ENCODE results near the gene SRP68. TPM values are rescaled to one million over a fixed set of nuclear protein-coding genes. Genes with fewer than 3 reads are reported as not detected.

Gene SRP68
- polyA plus RNA-seq (2011; rRNA removed) (62.6 and 70.8 TPM in 2 replicates), polyA minus RNA-seq (2011; rRNA and poly(A)+ RNA removed) (31.1 and 37.3 TPM in 2 replicates)

DNA sequence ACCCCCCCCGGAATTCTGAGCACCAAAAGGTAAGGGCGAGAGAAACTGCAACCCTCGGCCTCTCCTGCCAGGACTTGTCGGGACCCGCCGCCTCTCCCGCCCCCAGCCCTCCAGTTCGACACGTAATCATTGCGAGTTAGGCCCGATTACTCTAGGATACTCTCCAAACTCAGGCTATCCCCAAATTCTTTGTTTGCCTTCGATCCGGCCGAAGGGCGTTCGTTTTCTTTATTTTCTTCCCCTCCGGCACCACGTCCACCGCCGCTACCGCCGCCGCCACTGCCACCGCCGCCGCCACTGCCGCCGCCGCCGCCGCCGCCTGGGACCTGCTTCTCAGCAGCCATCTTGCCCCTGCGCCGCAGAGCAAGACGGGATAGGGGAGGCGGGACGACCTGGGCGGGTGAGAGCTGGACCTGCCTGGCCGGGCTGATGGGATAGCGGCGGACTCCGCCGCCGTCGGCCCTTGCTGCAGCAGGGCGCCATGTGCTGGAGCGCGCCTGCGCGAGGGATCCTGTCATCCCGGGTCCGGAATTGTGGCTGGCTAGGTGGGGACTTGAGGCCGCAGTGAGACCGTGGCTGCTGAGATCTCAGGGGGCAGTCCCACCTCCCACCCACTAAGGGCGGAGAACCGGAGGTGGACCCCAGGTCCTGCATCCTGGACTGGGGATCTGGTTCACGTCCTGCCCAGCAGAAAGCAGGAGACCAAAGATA is at the start of gene SRP68:
SRP68 (minus strand) TSS at position 370 of the 711 bp plus-strand sequence; CDS start at position 344, 26 bp downstream.
- ChIA-PET POLR2A (interaction anchor here (0.5 kb wide), 1 partner anchor 287 kb away, joined by 12 read pairs; no protein-coding TSS in a partner anchor), CTCF (interaction anchor here (0.8 kb wide), 1 partner anchor 23 kb away, joined by 3 read pairs; no protein-coding TSS in a partner anchor)
- TF ChIP-seq, protein P1, sequence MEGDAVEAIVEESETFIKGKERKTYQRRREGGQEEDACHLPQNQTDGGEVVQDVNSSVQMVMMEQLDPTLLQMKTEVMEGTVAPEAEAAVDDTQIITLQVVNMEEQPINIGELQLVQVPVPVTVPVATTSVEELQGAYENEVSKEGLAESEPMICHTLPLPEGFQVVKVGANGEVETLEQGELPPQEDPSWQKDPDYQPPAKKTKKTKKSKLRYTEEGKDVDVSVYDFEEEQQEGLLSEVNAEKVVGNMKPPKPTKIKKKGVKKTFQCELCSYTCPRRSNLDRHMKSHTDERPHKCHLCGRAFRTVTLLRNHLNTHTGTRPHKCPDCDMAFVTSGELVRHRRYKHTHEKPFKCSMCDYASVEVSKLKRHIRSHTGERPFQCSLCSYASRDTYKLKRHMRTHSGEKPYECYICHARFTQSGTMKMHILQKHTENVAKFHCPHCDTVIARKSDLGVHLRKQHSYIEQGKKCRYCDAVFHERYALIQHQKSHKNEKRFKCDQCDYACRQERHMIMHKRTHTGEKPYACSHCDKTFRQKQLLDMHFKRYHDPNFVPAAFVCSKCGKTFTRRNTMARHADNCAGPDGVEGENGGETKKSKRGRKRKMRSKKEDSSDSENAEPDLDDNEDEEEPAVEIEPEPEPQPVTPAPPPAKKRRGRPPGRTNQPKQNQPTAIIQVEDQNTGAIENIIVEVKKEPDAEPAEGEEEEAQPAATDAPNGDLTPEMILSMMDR (IDR thresholded peaks at IDR 0.05; ENCODE audit: insufficient read depth, low read depth, low read length), result no peak
- H3K36me3 ChIP-seq (ENCODE audit: control insufficient read depth, insufficient read depth, low read length), result peaks cover 2% of the 10 kb centered on the region; the same call in 1 of the 2 replicates
- peaks cover 34% of the 10 kb centered on the region for H3K27me3 ChIP-seq (ENCODE audit: control insufficient read depth, insufficient read depth, low read length)
- peak; percentile 64 for DNase-seq (ENCODE audit: low read depth)
- peak within 1 kb of the TSS; percentile 96 for H3K4me3 ChIP-seq (ENCODE audit: low read depth, low read length)

DNA sequence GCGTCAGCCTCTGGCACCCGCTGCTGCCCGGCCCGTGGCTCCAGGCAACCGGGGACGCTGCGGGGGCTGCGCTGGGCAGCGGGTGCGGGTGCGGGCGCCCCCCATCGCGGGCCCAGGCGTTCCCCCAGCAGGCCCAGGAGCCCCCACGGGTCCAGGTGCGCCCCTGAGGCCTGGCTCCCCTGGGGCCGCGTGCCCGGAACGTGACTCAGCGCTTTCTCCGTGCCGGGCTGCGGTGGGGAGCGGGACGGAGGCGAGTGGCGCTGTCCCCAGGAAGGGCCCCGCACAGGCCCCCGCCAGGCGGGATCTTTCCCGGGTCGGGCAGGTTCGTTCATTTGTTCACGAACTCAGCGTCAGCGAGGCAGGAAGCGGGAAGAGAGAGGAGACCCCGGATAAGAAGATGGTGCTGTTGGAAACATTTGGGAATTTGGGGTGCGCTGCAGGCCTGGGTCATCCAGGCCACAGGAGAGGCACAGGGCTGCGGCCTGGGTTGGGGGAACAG is 49.7 kb upstream of the SRP68 start:
- POLR2A ChIA-PET, result no interaction called here
- CTCF ChIA-PET, result interaction anchor here (0.7 to 13.3 kb wide), 25 partner anchors 10 to 178 kb away, joined by 3 to 247 read pairs (median 5); partner anchors contain the start of genes EXOC7 and FOXJ1

DNA sequence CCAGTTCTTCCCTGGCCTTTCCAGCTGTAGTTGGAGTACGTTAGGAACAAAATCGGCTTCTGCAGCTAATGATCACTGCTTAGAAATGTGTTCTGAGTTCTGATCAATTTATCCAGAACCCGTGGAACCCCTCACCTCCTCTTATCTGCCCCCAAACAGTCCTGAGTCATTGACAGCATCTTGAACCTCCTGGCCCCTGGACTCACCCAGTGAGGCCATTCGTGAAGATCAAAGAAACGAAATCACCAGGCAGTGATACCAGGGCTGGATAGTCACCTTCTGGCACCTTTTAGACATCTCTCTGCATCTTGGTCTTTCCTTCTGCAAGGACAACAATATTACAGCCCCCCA is 48.3 kb upstream of the SRP68 start:
- DNase-seq (ENCODE audit: low read depth), result no peak
- POLR2A ChIA-PET, result no interaction called here
- H3K4me3 ChIP-seq (ENCODE audit: low read depth, low read length), result no peak overlapping the region
- TF ChIP-seq, protein P1 (IDR thresholded peaks at IDR 0.05; ENCODE audit: insufficient read depth, low read depth, low read length), result no peak
- CTCF ChIA-PET, result interaction anchor here (0.7 to 13.3 kb wide), 19 partner anchors 9 to 178 kb away, joined by 3 to 247 read pairs (median 5); partner anchors contain the start of genes EXOC7 and FOXJ1
- H3K27me3 ChIP-seq (ENCODE audit: control insufficient read depth, insufficient read depth, low read length), result no peaks in the 10 kb centered on the region
- H3K36me3 ChIP-seq (ENCODE audit: control insufficient read depth, insufficient read depth, low read length), result no peaks in the 10 kb centered on the region

More for the DNA sequence above, 49.7 kb upstream of the SRP68 start:
- no peaks in the 10 kb centered on the region for H3K27me3 ChIP-seq (ENCODE audit: control insufficient read depth, insufficient read depth, low read length)
- DNase-seq (ENCODE audit: low read depth), result no peak
- TF ChIP-seq, protein P1 (IDR thresholded peaks at IDR 0.05; ENCODE audit: insufficient read depth, low read depth, low read length), result no peak
- no peaks in the 10 kb centered on the region for H3K36me3 ChIP-seq (ENCODE audit: control insufficient read depth, insufficient read depth, low read length)
- H3K4me3 ChIP-seq (ENCODE audit: low read depth, low read length), result peak overlapping the region; percentile 18

DNA sequence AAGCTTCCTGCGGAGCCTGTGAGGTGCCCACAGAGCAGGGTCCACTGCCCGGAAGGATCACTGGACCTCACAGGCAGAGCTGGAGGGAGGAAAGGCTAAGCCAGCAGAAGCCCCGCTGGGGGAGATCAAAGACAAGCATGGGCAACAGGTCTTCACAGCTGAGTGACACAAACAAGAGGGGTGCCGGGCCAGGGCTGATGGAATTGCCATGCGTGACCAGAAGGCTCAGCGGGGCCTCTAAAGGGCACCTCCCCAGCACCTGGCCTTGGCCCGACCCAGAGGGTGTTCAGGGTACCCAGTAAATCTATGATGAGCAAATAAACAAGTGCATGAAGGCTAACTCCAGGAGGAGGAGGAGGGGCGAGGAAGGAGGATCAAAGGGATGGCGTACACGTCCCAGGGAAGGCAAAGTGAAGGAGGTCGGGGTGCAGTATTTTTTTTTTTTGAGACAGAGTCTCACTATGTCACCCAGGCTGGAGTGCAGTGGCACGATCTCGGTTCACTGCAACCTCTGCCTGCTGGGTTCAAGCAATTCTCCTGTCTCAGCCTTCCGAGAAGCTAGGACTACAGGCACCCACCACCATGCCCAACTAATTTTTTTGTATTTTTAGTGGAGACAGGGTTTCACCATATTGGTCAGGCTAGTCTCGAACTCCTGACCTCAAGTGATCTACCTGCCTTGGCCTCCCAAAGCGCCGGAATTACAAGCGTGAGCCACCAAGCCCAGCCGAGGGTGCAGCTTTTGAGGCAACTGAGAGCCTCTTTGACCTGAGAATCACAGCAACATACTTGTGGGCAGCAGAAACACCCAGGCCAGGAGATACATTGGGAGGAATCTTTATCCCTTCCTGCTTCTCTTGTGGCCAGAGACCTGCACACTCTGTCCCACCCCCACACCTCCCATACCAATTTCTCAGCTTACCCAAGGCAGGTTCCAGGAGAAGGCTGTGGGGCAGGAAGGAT is 47.4 kb upstream of the SRP68 start:
- no peaks in the 10 kb centered on the region for H3K27me3 ChIP-seq (ENCODE audit: control insufficient read depth, insufficient read depth, low read length)
- no peak overlapping the region for H3K4me3 ChIP-seq (ENCODE audit: low read depth, low read length)
- TF ChIP-seq, protein P1 (IDR thresholded peaks at IDR 0.05; ENCODE audit: insufficient read depth, low read depth, low read length), result no peak
- no peak for DNase-seq (ENCODE audit: low read depth)
- no peaks in the 10 kb centered on the region for H3K36me3 ChIP-seq (ENCODE audit: control insufficient read depth, insufficient read depth, low read length)
- ChIA-PET CTCF (interaction anchor here (0.8 to 13.3 kb wide), 11 partner anchors 8 to 182 kb away, joined by 3 to 247 read pairs (median 8); partner anchors contain the start of genes EXOC7 and FOXJ1), POLR2A (no interaction called here)

Measured in BJ (cell line).